ENCODE results near the gene PRSS37. TPM values are rescaled to one million over a fixed set of nuclear protein-coding genes. Genes with fewer than 3 reads are reported as not detected.
"Not testable (repeated sequence)": the region's sequence is repeated elsewhere in the genome, so short reads cannot be mapped to it uniquely, and the experiment has no call there.

Gene PRSS37
- total RNA-seq, 3 donors from 2014 or later = not detected

GRCh38 chr7:141839256-141839655 is 2.0 kb downstream of the PRSS37 start:
- intact Hi-C loops (cut with DNase I, micrococcal nuclease) = no loop called here
- ATAC-seq (no peak), DNase-seq (no peak)
- no peaks in the 10 kb centered on the region for H3K9me3 ChIP-seq
- TF ChIP-seq CTCF (IDR thresholded peaks at IDR 0.05) = no peak
- H3K36me3 ChIP-seq (ENCODE audit: low read depth) = no peaks in the 10 kb centered on the region
- H3K4me3 ChIP-seq = no peak overlapping the region
- H3K4me1 ChIP-seq (ENCODE audit: low read depth) = no peaks in the 10 kb centered on the region

DNA sequence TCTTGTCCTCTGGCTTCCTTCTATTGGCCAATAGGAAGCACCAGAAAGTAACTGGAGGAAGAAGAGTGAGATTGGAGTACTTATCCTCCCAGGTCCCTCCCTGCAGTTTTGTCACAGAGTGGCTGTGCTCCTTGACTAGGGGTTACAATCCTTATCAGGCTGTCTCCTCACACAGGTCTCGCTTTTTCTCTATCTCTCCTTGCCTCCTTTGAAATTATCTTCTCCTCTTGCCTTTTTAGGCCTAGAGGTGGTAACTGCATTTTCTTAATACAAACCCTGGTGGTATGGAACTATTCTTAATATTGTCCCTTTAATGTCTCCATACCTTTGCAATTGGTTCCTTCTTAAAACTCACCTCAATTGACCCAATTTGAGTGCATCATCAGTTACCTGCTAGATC is 2.7 kb downstream of the PRSS37 start:
- H3K9me3 ChIP-seq = no peaks in the 10 kb centered on the region
- ATAC-seq (no peak), DNase-seq (no peak)
- no peaks in the 10 kb centered on the region for H3K36me3 ChIP-seq (ENCODE audit: low read depth)
- H3K4me1 ChIP-seq (ENCODE audit: low read depth) = no peaks in the 10 kb centered on the region
- TF ChIP-seq CTCF (IDR thresholded peaks at IDR 0.05) = no peak
- intact Hi-C loops (cut with DNase I, micrococcal nuclease) = no loop called here
- no peak overlapping the region for H3K4me3 ChIP-seq

DNA sequence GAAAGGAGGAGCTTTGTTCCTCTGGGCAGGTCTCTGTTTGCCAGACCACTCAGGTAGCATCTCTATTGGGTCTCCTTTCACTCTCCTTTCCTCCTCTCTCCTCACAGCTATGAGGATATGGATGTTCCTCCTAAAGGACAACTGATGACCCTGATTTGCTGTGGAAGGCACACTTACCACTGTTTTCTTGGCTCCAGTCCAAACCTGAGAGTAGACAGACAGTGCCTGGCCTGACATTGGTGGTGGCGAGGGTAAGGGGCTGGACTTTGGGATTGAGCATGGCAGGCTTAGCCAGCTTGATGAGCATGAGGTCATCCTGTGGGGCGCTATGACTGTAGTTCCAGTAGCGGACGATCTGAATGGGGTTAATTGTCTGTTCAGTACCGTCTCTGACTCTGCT is 3.6 kb downstream of the PRSS37 start:
- ATAC-seq (no peak), DNase-seq (no peak)
- Histone ChIP-seq H3K4me1 (ENCODE audit: low read depth) (no peaks in the 10 kb centered on the region), H3K9me3 (no peaks in the 10 kb centered on the region), H3K36me3 (ENCODE audit: low read depth) (no peaks in the 10 kb centered on the region), H3K4me3 (no peak overlapping the region)
- intact Hi-C loops (cut with DNase I, micrococcal nuclease) = no loop called here
- no peak for TF ChIP-seq CTCF (IDR thresholded peaks at IDR 0.05)

GRCh38 chr7:141822432-141822831 is 18.9 kb downstream of the PRSS37 start:
- peaks cover 44% of the 10 kb centered on the region for H3K9me3 ChIP-seq
- H3K4me1 ChIP-seq (ENCODE audit: low read depth); H3K36me3 ChIP-seq (ENCODE audit: low read depth); H3K4me3 ChIP-seq; DNase-seq; intact Hi-C loops (cut with DNase I, micrococcal nuclease); ATAC-seq: not testable (repeated sequence)

GRCh38 chr7:141820067-141820466 is 21.2 kb downstream of the PRSS37 start:
- no peaks in the 10 kb centered on the region for H3K36me3 ChIP-seq (ENCODE audit: low read depth)
- intact Hi-C loops (cut with DNase I, micrococcal nuclease) = no loop called here
- DNase-seq (no peak), ATAC-seq (no peak)
- no peaks in the 10 kb centered on the region for H3K4me1 ChIP-seq (ENCODE audit: low read depth)
- H3K9me3 ChIP-seq = peaks cover 44% of the 10 kb centered on the region
- no peak for TF ChIP-seq CTCF (IDR thresholded peaks at IDR 0.05)
- H3K4me3 ChIP-seq = no peak overlapping the region

- ATAC-seq (no peak), DNase-seq (no peak)
- H3K4me3 ChIP-seq = no peak overlapping the region
- H3K4me1 ChIP-seq (ENCODE audit: low read depth) = no peaks in the 10 kb centered on the region
- H3K36me3 ChIP-seq (ENCODE audit: low read depth) = no peaks in the 10 kb centered on the region
- no peaks in the 10 kb centered on the region for H3K9me3 ChIP-seq
- TF ChIP-seq CTCF (IDR thresholded peaks at IDR 0.05) = no peak
- intact Hi-C loops (cut with DNase I, micrococcal nuclease) = no loop called here
Observed at GRCh38 chr7:141792526-141792925, 48.8 kb downstream of the PRSS37 start.
